ENCODE results near the gene MCM3. TPM values are rescaled to one million over a fixed set of nuclear protein-coding genes. Genes with fewer than 3 reads are reported as not detected.

The MCM3 gene
- total RNA-seq, 4 donors from 2014 or later, result 24.9 to 71.8 (median 30.4) TPM

GRCh38 chr6:52306972-52307870 lies 22.7 kb upstream of the MCM3 start:
- DNase-seq, result no peak

GRCh38 chr6:52305948-52306767 lies 21.6 kb upstream of the MCM3 start:
- H3K36me3 ChIP-seq, result no peaks in the 10 kb centered on the region
- DNase-seq, result peak in 2 of 3 donors; percentile 48 to 62
- no peaks in the 10 kb centered on the region for H3K9me3 ChIP-seq
- H3K27ac ChIP-seq, result peak overlapping the region; percentile 44 to 82 (median 64)
- H3K27me3 ChIP-seq, result no peaks in the 10 kb centered on the region
- peaks cover 3 to 44% (median 19%) of the 10 kb centered on the region in 4 donors for H3K4me1 ChIP-seq
- H3K4me3 ChIP-seq, result no peak overlapping the region
- TF ChIP-seq CTCF (IDR thresholded peaks at IDR 0.05) (no peak), POLR2A (IDR thresholded peaks at IDR 0.05) (no peak)

More at GRCh38 chr6:52306972-52307870, 22.7 kb upstream of the MCM3 start:
- Histone ChIP-seq H3K4me3 (peak overlapping the region in 1 of 4 donors; percentile 9), H3K9me3 (no peaks in the 10 kb centered on the region), H3K27me3 (no peaks in the 10 kb centered on the region), H3K4me1 (peaks cover 3 to 44% (median 19%) of the 10 kb centered on the region in 4 donors), H3K27ac (peak overlapping the region in 3 of 4 donors; percentile 16 to 82 (median 48)), H3K36me3 (no peaks in the 10 kb centered on the region)
- TF ChIP-seq CTCF (IDR thresholded peaks at IDR 0.05) (no peak), POLR2A (IDR thresholded peaks at IDR 0.05) (no peak)

GRCh38 chr6:52305411-52305810 lies 20.9 kb upstream of the MCM3 start:
- Histone ChIP-seq H3K27me3 (no peaks in the 10 kb centered on the region), H3K36me3 (no peaks in the 10 kb centered on the region), H3K9me3 (no peaks in the 10 kb centered on the region), H3K4me1 (peaks cover 3 to 44% (median 19%) of the 10 kb centered on the region in 4 donors), H3K4me3 (no peak overlapping the region), H3K27ac (peak overlapping the region; percentile 44 to 82 (median 64))
- TF ChIP-seq CTCF (IDR thresholded peaks at IDR 0.05), result no peak
- no peak for TF ChIP-seq POLR2A (IDR thresholded peaks at IDR 0.05)
- DNase-seq, result no peak

- Histone ChIP-seq H3K4me1 (peaks cover 3 to 44% (median 19%) of the 10 kb centered on the region in 4 donors), H3K36me3 (no peaks in the 10 kb centered on the region), H3K27ac (peak overlapping the region; percentile 44 to 82 (median 64)), H3K9me3 (no peaks in the 10 kb centered on the region), H3K27me3 (no peaks in the 10 kb centered on the region), H3K4me3 (no peak overlapping the region)
- TF ChIP-seq POLR2A (IDR thresholded peaks at IDR 0.05), result no peak
- no peak for DNase-seq
Observed at GRCh38 chr6:52304983-52305390, 20.4 kb upstream of the MCM3 start.

- Histone ChIP-seq H3K27ac (peak overlapping the region in 1 of 4 donors; percentile 82), H3K9me3 (no peaks in the 10 kb centered on the region), H3K27me3 (no peaks in the 10 kb centered on the region), H3K4me3 (no peak overlapping the region), H3K36me3 (no peaks in the 10 kb centered on the region), H3K4me1 (peaks cover 3 to 41% (median 19%) of the 10 kb centered on the region in 4 donors)
- TF ChIP-seq CTCF (IDR thresholded peaks at IDR 0.05) (no peak), POLR2A (IDR thresholded peaks at IDR 0.05) (no peak)
- DNase-seq, result no peak
Observed at GRCh38 chr6:52303178-52303577, 18.6 kb upstream of the MCM3 start.
